Thymus (tissue), 11 donors: ENCODE measurements around the gene EPB41L3. TPM values are rescaled to one million over a fixed set of nuclear protein-coding genes. Genes with fewer than 3 reads are reported as not detected.

ENCODE experiments used
- DNase-seq, 9 donors: peaks; one replicate each; pipeline ENCODE4 v3.0.0-alpha.2; 2013; ENCODE audit warnings: low spot score in 9 of 9, low read depth in 6 of 9, missing footprints in 1 of 9
- H3K27ac ChIP-seq, 2 donors: one replicate each; pipeline ENCODE4 v1.5.1; 2013; ENCODE audit warnings: control low read depth in 1 of 2, low read depth in 1 of 2, low read length in 1 of 2, mild to moderate bottlenecking in 1 of 2, moderate library complexity in 1 of 2
- H3K27me3 ChIP-seq, 2 donors: one replicate each; pipeline ENCODE4 v1.5.1; 2013; ENCODE audit warnings: low read length in 1 of 2; ENCODE audit not compliant: control insufficient read depth in 2 of 2, insufficient read depth in 1 of 2
- H3K36me3 ChIP-seq, 2 donors: one replicate each; pipeline ENCODE4 v1.5.1; 2013; ENCODE audit warnings: low read length in 1 of 2, mild to moderate bottlenecking in 1 of 2, moderate library complexity in 1 of 2; ENCODE audit not compliant: control insufficient read depth in 2 of 2, insufficient read depth in 2 of 2
- H3K4me1 ChIP-seq, 2 donors: one replicate each; pipeline ENCODE4 v1.5.1; 2013; ENCODE audit warnings: low read length in 2 of 2; ENCODE audit not compliant: control insufficient read depth in 2 of 2, insufficient read depth in 2 of 2
- H3K4me3 ChIP-seq, 2 donors: one replicate each; pipeline ENCODE4 v1.5.1; 2013; ENCODE audit warnings: low read length in 2 of 2, control low read depth in 1 of 2, mild to moderate bottlenecking in 1 of 2
- H3K9me3 ChIP-seq, 2 donors: one replicate each; pipeline ENCODE4 v1.5.1; 2013; ENCODE audit warnings: low read length in 1 of 2, mild to moderate bottlenecking in 1 of 2; ENCODE audit not compliant: control insufficient read depth in 2 of 2, insufficient read depth in 1 of 2
- WGBS: extraction: QIAGEN DNeasy Blood & Tissue Kit; methylation state at CpG from one replicate; pipeline ENCODE4 v1.1.7; 2013; 5-methylcytosine and 5-hydroxymethylcytosine counted together
- polyA plus RNA-seq: library from polyadenylated mRNA; stranded (reverse); fragments of 200-250 nt; gene quantifications from one replicate; pipeline ENCODE4 v1.2.3, GENCODE V29; 2013
- total RNA-seq: library from RNA; stranded (reverse); fragments of 120-200 nt; gene quantifications from one replicate; pipeline ENCODE4 v1.2.4, GENCODE V29; 2013
- donor health status: healthy.

The EPB41L3 gene
- total and polyA plus RNA-seq, 2 donors: 17.8 to 31.9 TPM

GRCh38 chr18:5419601-5420000 is 124.2 kb downstream of the EPB41L3 start:
- Histone ChIP-seq H3K36me3 (no peaks in the 10 kb centered on the region), H3K27ac (no peak overlapping the region), H3K9me3 (no peaks in the 10 kb centered on the region), H3K4me3 (no peak overlapping the region), H3K27me3 (no peaks in the 10 kb centered on the region), H3K4me1 (no peaks in the 10 kb centered on the region)
- no peak for DNase-seq
- 96% methylated on average over 9 of the region's 9 CpGs for WGBS

- H3K4me3 ChIP-seq: no peak overlapping the region
- no peak for DNase-seq
- H3K9me3 ChIP-seq: no peaks in the 10 kb centered on the region
- H3K36me3 ChIP-seq: no peaks in the 10 kb centered on the region
- H3K4me1 ChIP-seq: no peaks in the 10 kb centered on the region
- no peak overlapping the region for H3K27ac ChIP-seq
- 99% methylated on average over 2 of the region's 2 CpGs for WGBS
- H3K27me3 ChIP-seq: no peaks in the 10 kb centered on the region
Observed at GRCh38 chr18:5419030-5419429, 124.8 kb downstream of the EPB41L3 start.

- Histone ChIP-seq H3K4me3 (no peak overlapping the region), H3K9me3 (no peaks in the 10 kb centered on the region), H3K27me3 (no peaks in the 10 kb centered on the region), H3K36me3 (no peaks in the 10 kb centered on the region), H3K4me1 (no peaks in the 10 kb centered on the region), H3K27ac (no peak overlapping the region)
- 66% methylated on average over 8 of the region's 8 CpGs for WGBS
- DNase-seq: peak in 1 of 9 donors; percentile 2
Observed at GRCh38 chr18:5417342-5417741, 126.5 kb downstream of the EPB41L3 start.

- H3K36me3 ChIP-seq: no peaks in the 10 kb centered on the region
- DNase-seq: no peak
- WGBS: 94% methylated on average over 3 of the region's 3 CpGs
Observed at GRCh38 chr18:5416112-5416511, 127.7 kb downstream of the EPB41L3 start.

GRCh38 chr18:5415665-5416064 is 128.1 kb downstream of the EPB41L3 start:
- WGBS: 98% methylated on average over 12 of the region's 12 CpGs
- H3K36me3 ChIP-seq: no peaks in the 10 kb centered on the region
- H3K27ac ChIP-seq: no peak overlapping the region
- H3K27me3 ChIP-seq: no peaks in the 10 kb centered on the region
- no peak overlapping the region for H3K4me3 ChIP-seq
- H3K9me3 ChIP-seq: no peaks in the 10 kb centered on the region
- no peak for DNase-seq
- no peaks in the 10 kb centered on the region for H3K4me1 ChIP-seq

More at GRCh38 chr18:5416112-5416511, 127.7 kb downstream of the EPB41L3 start:
- H3K9me3 ChIP-seq: no peaks in the 10 kb centered on the region
- no peak overlapping the region for H3K27ac ChIP-seq
- H3K4me3 ChIP-seq: no peak overlapping the region
- H3K27me3 ChIP-seq: no peaks in the 10 kb centered on the region
- H3K4me1 ChIP-seq: no peaks in the 10 kb centered on the region

GRCh38 chr18:5415031-5415430 is 128.8 kb downstream of the EPB41L3 start:
- Histone ChIP-seq H3K9me3 (no peaks in the 10 kb centered on the region), H3K4me1 (no peaks in the 10 kb centered on the region), H3K27me3 (no peaks in the 10 kb centered on the region), H3K36me3 (no peaks in the 10 kb centered on the region), H3K4me3 (no peak overlapping the region), H3K27ac (no peak overlapping the region)
- DNase-seq: no peak
- 95% methylated on average over 4 of the region's 4 CpGs for WGBS

- no peaks in the 10 kb centered on the region for H3K4me1 ChIP-seq
- H3K9me3 ChIP-seq: no peaks in the 10 kb centered on the region
- no peak for DNase-seq
- H3K4me3 ChIP-seq: no peak overlapping the region
- no peaks in the 10 kb centered on the region for H3K36me3 ChIP-seq
- WGBS: 83% methylated on average over 6 of the region's 6 CpGs
- H3K27ac ChIP-seq: no peak overlapping the region
- H3K27me3 ChIP-seq: no peaks in the 10 kb centered on the region
Observed at GRCh38 chr18:5414546-5414945, 129.3 kb downstream of the EPB41L3 start.

GRCh38 chr18:5413447-5413846 is 130.3 kb downstream of the EPB41L3 start:
- H3K36me3 ChIP-seq: no peaks in the 10 kb centered on the region
- no peak overlapping the region for H3K27ac ChIP-seq
- no peak for DNase-seq
- 93% methylated on average over 2 of the region's 2 CpGs for WGBS
- no peak overlapping the region for H3K4me3 ChIP-seq
- no peaks in the 10 kb centered on the region for H3K4me1 ChIP-seq
- no peaks in the 10 kb centered on the region for H3K27me3 ChIP-seq
- H3K9me3 ChIP-seq: no peaks in the 10 kb centered on the region

GRCh38 chr18:5410582-5410981 is 133.2 kb downstream of the EPB41L3 start:
- Histone ChIP-seq H3K27ac (no peak overlapping the region), H3K9me3 (no peaks in the 10 kb centered on the region), H3K27me3 (no peaks in the 10 kb centered on the region), H3K4me3 (no peak overlapping the region), H3K4me1 (no peaks in the 10 kb centered on the region), H3K36me3 (no peaks in the 10 kb centered on the region)
- DNase-seq: no peak
- WGBS: 94% methylated on average over 7 of the region's 7 CpGs

- H3K36me3 ChIP-seq: no peaks in the 10 kb centered on the region
- 95% methylated on average over 8 of the region's 8 CpGs for WGBS
- H3K27ac ChIP-seq: no peak overlapping the region
- no peaks in the 10 kb centered on the region for H3K9me3 ChIP-seq
- no peaks in the 10 kb centered on the region for H3K27me3 ChIP-seq
- H3K4me3 ChIP-seq: no peak overlapping the region
- no peaks in the 10 kb centered on the region for H3K4me1 ChIP-seq
- no peak for DNase-seq
Observed at GRCh38 chr18:5398269-5398668, 145.5 kb downstream of the EPB41L3 start.
